ENCODE results near the gene ISG20L2. TPM values are rescaled to one million over a fixed set of nuclear protein-coding genes. Genes with fewer than 3 reads are reported as not detected.

The ISG20L2 gene
- total RNA-seq, 1 donor from 2014 or later: 36.9 TPM

DNA sequence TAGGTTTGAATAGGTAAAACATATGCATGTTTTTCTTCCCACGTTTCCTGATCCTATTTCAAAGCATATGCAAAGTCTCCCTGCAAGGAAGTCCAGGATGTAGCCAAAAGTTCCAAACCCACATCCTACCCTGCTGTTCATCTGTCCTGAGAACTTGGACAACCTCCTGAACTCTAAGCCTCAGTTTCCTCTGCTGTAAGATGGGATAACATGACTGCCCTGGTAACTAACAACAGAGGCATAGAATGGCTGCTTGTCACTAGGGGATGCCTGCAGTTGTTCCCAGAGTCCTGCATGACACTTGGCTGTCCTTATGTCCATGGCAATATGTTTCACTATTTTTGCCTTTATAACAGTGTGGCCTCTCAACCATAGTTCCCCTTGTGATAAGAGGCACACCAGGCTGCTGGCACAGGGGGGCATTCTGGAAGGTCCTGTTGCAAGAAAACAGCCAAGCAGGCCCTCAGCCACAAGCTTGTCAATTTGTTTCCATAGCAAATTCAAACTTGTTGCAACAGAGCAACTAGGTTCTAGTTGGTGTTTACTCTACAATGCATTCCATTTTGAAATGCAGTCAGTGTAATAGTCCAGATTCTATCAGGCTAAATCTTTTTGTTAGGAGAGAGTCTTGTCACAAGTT lies 24.4 kb upstream of the ISG20L2 start:
- DNase-seq (ENCODE audit: low spot score, unreplicated experiment): no peak
- TF ChIP-seq, protein P1, sequence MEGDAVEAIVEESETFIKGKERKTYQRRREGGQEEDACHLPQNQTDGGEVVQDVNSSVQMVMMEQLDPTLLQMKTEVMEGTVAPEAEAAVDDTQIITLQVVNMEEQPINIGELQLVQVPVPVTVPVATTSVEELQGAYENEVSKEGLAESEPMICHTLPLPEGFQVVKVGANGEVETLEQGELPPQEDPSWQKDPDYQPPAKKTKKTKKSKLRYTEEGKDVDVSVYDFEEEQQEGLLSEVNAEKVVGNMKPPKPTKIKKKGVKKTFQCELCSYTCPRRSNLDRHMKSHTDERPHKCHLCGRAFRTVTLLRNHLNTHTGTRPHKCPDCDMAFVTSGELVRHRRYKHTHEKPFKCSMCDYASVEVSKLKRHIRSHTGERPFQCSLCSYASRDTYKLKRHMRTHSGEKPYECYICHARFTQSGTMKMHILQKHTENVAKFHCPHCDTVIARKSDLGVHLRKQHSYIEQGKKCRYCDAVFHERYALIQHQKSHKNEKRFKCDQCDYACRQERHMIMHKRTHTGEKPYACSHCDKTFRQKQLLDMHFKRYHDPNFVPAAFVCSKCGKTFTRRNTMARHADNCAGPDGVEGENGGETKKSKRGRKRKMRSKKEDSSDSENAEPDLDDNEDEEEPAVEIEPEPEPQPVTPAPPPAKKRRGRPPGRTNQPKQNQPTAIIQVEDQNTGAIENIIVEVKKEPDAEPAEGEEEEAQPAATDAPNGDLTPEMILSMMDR (IDR thresholded peaks at IDR 0.05; ENCODE audit: unreplicated experiment): no peak
- Mint-ChIP-seq H3K4me1 (ENCODE audit: low read depth) (peaks cover 32% of the 10 kb centered on the region), H3K36me3 (ENCODE audit: insufficient read depth) (no peaks in the 10 kb centered on the region), H3K9me3 (ENCODE audit: low read depth) (no peaks in the 10 kb centered on the region), H3K27me3 (no peaks in the 10 kb centered on the region), H3K4me3 (ENCODE audit: low read depth) (peak overlapping the region; percentile 96), H3K27ac (peak overlapping the region; percentile 99)

DNA sequence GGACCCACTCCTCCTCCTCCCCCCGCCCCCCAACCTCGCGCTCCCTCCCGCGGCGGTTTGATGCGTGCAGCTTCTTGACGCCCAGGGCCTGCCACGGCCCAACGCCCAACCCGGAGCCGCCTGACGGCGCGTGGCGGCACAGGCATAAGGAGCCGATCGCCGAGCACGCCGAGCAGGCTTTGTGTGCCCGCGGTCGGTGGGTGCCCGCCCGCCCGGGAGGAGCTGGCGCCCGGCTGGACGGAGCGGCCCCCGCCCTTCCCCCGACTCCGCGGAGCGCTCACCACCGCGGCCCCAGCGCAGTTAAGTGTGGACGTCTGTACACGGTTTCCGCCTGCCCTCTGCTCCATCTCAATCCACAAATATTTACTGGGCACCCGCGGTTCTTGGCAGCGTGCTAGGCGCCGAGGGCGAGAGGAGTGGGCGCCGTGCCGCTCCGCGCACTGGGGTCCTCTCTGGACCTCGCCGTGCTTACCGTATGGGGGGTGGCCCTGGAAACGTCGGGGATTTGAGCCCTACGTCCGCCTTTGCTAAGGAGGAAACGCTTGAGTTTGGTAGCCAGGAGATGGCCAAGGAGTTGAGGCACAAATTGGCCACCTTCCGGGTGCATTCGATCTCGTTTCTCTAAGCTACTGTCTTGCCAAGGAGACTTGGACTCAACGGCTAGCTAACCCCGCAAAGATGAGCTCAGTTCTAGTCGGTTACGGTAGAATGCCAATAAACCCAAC lies 23.4 kb upstream of the ISG20L2 start:
- peak overlapping the region; percentile 96 for H3K4me3 Mint-ChIP-seq (ENCODE audit: low read depth)
- TF ChIP-seq, protein P1 (IDR thresholded peaks at IDR 0.05; ENCODE audit: unreplicated experiment): no peak
- no peaks in the 10 kb centered on the region for H3K9me3 Mint-ChIP-seq (ENCODE audit: low read depth)
- peak overlapping the region; percentile 99 for H3K27ac Mint-ChIP-seq
- peaks cover 40% of the 10 kb centered on the region for H3K4me1 Mint-ChIP-seq (ENCODE audit: low read depth)
- DNase-seq (ENCODE audit: low spot score, unreplicated experiment): peak; percentile 95
- H3K27me3 Mint-ChIP-seq: no peaks in the 10 kb centered on the region
- no peaks in the 10 kb centered on the region for H3K36me3 Mint-ChIP-seq (ENCODE audit: insufficient read depth)

DNA sequence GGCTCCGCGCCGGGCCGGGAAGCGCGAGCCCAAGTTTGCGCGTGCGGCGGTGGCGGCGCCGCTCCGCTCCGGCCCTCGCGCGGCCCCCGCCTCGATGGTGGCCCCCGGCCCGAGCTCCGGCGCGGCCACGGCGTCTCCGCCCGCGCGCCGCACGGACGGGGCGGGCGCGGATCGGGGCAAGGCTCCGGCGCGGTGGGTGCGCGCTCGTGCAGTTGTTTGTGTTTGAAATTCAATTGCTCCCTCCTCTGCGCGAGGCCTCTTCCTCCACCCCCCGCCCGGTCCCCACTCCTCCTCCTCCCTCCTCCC lies 22.8 kb upstream of the ISG20L2 start, which contains the start of gene HDGF:
Gene HDGF, minus strand, starts transcription at position 225 of the 306 bp plus-strand sequence. CDS start 246 bp downstream, outside the sequence.
- TF ChIP-seq, protein P1 (IDR thresholded peaks at IDR 0.05; ENCODE audit: unreplicated experiment): no peak
- Mint-ChIP-seq H3K4me1 (ENCODE audit: low read depth) (peaks cover 43% of the 10 kb centered on the region), H3K27me3 (no peaks in the 10 kb centered on the region), H3K4me3 (ENCODE audit: low read depth) (peak within 1 kb of the TSS; percentile 96), H3K27ac (peak within 1 kb of the TSS; percentile 99), H3K9me3 (ENCODE audit: low read depth) (no peaks in the 10 kb centered on the region), H3K36me3 (ENCODE audit: insufficient read depth) (no peaks in the 10 kb centered on the region)
- DNase-seq (ENCODE audit: low spot score, unreplicated experiment): no peak

DNA sequence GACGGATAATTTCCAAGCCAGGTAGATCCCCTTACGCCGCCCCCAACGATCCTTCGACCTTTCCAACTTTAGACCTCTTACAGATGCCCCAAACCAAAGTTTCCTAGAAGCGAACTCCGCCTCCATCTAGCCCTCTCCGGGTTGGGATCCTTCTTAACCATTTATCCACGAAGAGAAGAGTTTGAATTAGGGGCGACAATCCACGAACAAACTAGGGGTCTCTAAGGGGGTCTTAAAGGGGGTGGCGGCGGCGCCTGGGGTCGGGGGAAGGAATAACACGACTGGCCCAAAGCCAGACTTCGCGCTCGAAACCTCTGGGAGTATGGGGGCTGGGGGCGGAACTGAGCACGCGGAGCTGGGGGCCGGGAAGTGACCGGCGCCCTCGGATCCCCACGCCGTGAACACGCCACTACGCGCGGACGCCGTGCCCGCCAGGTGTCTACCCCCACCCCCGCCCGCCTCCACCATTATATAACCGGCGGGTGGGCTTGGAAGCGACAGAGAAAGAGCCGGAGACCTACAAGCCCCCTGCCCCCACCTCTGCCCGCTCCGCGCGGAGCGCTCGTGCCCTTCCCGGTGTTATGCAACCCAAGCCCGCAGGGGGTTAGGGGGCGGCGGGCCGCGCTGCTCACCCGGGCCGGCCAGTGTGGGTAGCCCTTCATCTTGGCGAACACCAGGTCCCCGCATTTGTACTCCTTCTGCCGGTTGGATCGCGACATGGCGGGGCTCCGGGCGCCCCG lies 22.3 kb upstream of the ISG20L2 start:
- TF ChIP-seq, protein P1 (IDR thresholded peaks at IDR 0.05; ENCODE audit: unreplicated experiment): peak; percentile 13
- H3K27me3 Mint-ChIP-seq: no peaks in the 10 kb centered on the region
- DNase-seq (ENCODE audit: low spot score, unreplicated experiment): peak; percentile 52
- H3K9me3 Mint-ChIP-seq (ENCODE audit: low read depth): no peaks in the 10 kb centered on the region
- peak overlapping the region; percentile 93 for H3K4me3 Mint-ChIP-seq (ENCODE audit: low read depth)
- peaks cover 48% of the 10 kb centered on the region for H3K4me1 Mint-ChIP-seq (ENCODE audit: low read depth)
- peak overlapping the region; percentile 99 for H3K27ac Mint-ChIP-seq
- H3K36me3 Mint-ChIP-seq (ENCODE audit: insufficient read depth): no peaks in the 10 kb centered on the region

DNA sequence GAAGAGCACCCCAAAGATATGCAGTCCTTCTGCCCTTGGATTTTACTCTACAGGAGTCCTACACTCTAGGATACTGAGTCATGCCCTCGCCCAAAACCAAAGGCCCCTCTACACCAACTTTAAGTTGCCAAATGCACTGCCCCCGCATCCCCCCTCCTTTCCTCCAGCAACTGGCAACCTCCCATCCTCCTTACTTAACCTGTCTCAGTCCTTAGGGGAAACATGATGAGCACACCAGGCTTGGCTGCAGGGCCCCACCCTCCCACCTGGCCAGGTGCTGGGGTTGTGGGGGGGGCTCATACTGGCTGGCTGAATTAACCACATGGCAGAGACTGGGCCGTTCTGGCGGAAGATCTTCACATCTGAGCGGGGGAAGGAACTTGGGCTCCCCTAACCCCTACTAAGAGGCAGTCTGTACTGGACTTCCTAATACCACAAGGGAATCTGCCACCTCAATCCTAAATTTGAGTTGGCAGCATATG lies 21.7 kb upstream of the ISG20L2 start:
- Mint-ChIP-seq H3K36me3 (ENCODE audit: insufficient read depth) (peaks cover 3% of the 10 kb centered on the region), H3K27me3 (no peaks in the 10 kb centered on the region), H3K27ac (peak overlapping the region; percentile 99), H3K9me3 (ENCODE audit: low read depth) (no peaks in the 10 kb centered on the region), H3K4me3 (ENCODE audit: low read depth) (peak overlapping the region; percentile 93), H3K4me1 (ENCODE audit: low read depth) (peaks cover 53% of the 10 kb centered on the region)
- no peak for DNase-seq (ENCODE audit: low spot score, unreplicated experiment)
- TF ChIP-seq, protein P1 (IDR thresholded peaks at IDR 0.05; ENCODE audit: unreplicated experiment): no peak
